Endothelial cell of hepatic sinusoid (primary cell): Measurements from ENCODE around the gene VEPH1.

Experiments used
- in situ Hi-C: cut with HindIII; loops from 2 replicates; pipeline ENCODE4 v1.10.0; 2017; ENCODE audit warnings: low sequenced_read_pairs

VEPH1 gene

DNA sequence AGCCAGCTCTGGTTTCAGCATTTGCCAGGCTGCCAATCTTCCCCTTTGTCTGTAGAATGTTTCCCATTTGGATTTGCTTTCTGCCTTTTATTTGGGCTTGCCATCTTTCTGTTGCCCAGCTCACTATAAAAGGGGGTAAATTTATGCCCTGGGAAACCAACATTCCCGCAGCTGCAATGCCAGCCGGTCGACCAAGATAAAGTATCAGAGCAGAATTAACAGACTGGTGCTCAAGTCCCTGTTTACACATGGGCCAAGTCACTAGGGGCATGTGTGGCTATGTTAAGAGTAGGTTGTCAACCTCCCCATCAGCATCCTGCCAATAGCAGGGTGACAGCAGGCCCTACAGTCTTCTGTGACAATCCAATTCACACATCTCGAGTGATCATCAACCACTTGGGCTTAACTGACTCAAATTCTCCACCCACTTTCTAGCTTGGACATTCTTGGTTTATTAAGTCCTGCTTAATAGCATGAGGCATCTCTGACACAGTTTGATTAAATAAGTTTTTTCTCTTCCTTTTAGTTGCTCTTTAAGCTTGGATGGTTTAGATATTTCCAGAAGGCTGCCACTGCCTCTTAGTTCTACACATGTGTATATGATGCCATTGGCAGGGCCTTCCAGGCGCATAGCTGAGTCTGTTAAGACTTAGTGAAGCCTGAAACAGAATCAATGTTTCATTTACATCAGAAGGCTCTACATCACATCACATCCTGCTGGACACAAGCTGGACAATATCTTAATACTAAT, 24.1 kb upstream of the VEPH1 start:
- in situ Hi-C loops: no loop called here

DNA sequence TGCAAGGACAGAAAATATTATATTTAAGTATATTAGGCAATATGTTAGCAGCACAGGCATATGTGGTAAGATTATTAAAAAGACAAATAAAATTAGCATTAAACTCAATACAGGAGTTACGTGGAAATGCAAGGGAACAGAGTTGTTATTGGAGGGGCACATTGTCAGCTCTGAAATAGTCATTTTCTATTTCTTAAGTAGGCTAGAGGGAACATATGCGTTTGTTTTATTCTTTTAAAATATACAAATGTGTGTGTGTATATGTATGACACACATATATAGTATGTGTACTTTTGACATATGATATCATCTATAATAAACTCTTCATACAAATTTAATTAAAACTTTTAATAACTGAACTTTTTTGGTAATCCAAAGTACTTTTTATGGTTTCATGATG, 22.8 kb upstream of the VEPH1 start:
- in situ Hi-C loops: no loop called here

DNA sequence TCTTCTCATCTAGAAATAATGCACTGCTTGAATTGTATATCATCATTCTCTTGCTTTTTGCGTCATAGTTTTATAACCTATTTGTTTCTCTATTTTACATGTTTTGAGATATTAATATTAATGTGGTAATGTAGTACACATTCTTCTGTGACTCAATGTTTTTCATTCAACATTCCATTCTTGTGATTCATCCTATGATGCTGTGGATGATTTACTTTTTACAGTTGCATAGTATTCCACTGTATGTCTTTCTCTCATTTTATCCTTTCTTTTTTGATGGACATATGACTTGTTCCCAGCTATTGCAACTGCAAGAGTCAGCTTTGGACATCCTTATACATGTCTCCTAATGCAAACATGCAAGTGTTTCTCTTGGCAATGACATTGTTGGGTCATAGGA, 20.6 kb upstream of the VEPH1 start:
- in situ Hi-C loops: no loop called here

DNA sequence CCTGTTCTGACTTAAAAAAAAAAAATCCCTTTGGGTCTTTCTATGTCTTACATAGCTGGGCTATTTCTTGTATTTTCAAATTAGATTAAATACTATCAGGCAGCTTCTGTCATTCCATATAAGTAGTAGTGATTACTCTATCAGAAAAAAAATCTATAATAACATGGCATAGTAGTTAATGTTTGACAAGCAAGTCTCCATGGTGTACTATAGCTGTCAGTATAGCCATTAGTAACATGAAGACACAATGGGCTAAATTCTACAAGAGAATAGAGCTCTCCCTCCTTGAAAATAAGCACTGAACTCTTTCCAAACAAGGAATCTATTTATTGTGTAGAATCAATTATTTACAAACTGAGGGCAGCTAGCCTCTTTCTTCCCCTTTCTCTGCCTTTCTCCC, 19.4 kb upstream of the VEPH1 start:
- in situ Hi-C loops: no loop called here

DNA sequence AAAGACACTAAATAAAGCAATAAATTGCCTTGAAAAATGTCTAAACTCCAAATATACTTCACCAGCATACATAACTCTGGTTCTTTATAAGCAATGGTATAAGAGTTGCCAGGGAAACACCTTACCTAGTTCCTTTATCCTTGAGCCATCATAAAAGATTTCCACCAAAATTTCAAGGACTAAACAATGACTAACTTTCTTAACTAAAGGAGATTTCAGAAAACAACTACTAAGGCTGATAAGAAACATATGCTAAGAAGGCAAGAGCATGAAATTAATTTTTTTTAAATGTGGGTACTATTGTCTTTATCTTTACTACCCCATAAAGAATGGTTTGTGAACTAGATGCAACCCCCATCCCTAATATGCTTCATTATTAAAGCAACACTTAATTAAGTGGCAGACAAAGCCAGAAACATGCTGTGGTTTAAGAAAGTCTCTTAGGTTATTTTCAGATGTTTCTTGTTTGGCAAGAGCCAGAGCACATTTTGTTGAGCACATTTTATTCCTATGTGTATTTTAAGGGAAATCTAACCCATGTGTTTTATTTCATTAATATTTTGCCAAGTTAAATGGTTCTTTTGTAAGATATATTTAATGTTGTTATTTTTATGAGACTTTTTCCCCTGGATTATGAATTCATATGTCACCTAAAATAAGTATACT, 17.4 kb upstream of the VEPH1 start:
- in situ Hi-C loops: no loop called here

DNA sequence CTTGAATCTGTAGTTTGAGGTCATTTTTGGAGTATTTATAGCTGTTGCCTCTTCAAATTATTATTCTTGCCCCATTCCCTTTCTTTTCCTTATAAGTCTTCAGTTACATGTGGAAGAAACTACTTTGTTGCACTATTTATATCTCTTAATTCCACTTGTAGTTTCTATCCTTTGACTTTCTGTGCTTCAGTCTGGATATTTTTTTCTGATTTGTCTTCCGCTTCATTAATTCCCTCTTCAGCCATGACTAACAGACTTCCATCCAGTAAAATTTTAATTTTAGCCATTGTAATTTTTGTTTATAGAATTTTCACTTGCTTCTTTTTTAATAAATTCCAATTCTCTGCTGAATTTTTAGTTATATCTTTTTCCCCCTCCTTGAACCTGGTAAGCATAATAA, 15.7 kb upstream of the VEPH1 start:
- in situ Hi-C loops: no loop called here

DNA sequence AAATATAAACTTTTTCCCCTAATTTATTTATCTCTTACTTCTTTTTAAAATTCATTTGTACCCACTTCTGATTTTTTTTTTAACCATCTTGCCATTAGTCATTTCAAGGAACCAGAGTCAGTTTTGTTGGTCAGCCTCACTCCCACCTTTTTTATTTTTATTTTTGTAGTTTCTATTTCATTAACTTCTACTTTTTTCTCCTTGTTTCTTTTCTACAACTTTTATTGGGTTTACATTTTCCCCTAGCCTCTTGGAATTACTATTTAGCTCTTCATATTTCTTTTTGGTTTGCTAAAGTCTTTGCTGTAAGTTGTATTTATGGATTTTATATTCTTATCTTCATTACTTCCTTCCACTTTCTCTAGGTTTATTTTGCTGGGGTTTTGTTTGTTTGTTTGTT, 13.7 kb upstream of the VEPH1 start:
- in situ Hi-C loops: no loop called here

DNA sequence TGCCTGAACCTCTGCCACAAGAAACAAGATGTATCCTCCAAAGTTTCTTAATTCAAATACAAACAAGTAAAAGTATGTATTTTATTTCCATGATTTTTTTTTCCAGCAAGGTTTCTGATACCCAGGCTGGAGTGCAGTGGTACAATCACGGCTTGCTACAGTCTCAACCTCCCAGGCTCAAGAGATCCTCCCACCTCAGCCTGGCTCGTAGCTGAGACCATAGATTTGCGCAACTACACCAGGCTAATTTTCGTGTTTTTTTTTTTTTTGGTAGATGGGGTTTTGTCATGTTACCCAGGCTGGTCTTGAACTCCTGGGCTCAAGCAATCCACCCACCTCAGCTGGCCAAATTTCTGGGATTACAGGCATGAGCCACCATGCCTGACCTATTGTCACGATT, 12.2 kb upstream of the VEPH1 start:
- in situ Hi-C loops: no loop called here

DNA sequence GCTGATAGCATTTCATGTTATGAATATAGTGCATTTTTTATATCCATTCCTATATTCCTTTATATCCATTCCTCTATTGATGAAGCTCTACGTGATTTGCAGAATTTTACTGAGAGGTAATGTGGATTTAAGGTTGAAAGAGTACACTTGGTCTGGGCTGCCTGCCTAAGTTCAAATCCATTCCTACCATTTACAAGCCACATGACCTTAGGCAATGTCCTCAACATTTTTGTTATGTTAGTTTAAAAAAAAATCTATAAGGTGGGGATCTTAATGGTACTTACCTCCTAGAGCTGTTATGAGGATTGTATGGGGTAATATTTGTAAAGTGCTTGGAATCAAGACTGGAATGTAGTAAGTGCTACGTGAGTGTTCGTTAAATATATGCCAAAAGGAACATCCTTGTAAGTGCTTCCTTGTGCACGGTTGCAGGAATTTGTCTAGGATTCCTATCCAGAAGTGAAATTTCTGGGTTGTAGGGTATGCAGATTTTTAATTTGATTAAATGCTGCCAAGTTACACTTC, 11.2 kb upstream of the VEPH1 start:
- in situ Hi-C loops: no loop called here

DNA sequence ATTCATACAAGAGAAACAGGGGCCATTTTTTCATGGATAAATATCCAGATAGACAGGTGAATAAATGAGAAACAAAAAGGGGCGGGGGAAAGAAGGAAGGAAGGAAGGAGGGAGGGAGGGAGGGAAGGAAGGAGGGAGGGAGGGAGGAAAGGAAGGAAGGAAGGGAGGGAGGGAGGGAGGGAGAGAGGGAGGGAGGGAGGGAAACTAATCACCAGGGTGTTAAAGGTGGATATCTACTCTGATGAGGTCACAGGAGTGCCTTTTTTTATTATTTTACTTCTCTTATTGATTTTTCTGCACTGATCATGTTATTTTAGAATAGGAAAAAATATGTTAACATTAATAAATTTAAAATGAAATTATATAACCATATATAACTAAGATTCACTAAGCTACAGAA, 10.4 kb upstream of the VEPH1 start:
- in situ Hi-C loops: no loop called here

DNA sequence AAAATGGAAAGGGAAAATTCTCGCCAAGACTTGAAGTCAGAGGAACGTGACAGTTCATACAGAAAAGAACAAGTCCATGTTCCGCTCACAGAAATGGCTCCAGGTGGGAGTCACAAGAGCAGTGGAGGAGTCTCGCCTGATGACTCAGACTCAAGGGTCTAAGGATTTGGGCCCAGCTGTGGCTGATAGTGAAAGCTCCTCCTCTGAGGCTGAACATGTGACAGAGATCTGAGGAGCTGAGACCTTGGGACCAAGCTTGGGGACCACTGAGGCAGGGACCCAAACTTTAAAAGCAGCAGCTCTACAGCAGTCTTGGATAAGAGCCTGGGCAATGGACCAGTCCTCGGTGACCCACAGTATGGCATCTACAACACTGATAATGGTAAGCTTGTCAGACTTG, 9.3 kb upstream of the VEPH1 start:
- in situ Hi-C loops: no loop called here

DNA sequence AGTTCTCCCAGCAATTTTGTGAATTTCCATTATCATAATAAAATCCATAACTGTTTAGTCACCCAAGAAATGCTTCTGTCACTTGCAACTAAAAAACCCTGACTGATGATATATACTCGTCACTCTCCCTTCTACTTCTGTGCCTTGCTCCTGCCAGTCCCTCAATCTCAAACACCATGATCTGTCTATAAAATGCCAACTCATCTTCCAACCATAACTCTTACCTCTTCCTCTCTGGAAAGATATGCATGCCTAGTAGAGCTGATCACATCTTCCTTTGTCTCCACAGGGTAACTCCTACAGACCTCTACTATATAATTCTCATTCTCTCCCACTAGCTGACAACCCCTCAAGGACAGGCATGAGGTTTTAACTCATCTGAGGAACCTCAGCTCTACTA, 5.2 kb upstream of the VEPH1 start:
- in situ Hi-C loops: no loop called here

DNA sequence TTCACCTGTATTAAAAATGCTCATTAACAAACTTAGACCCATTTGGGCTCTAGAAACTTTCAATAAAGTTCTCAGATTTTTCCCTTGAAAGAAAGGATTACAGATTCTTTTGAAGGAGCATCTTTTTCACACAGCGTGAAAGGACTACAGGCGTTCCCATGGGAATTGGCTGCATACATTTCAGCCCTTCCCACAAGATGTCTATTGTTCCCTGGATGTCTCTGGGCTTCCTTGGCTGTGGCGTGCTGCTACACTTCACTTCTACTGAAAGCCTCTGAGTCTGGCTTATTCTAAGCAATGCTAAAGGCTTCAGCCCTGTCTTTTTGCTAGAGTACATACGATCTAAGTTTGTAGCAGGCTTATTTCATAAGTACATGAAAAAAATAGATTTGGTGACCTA, 1.4 kb downstream of the VEPH1 start:
- in situ Hi-C loops: no loop called here

DNA sequence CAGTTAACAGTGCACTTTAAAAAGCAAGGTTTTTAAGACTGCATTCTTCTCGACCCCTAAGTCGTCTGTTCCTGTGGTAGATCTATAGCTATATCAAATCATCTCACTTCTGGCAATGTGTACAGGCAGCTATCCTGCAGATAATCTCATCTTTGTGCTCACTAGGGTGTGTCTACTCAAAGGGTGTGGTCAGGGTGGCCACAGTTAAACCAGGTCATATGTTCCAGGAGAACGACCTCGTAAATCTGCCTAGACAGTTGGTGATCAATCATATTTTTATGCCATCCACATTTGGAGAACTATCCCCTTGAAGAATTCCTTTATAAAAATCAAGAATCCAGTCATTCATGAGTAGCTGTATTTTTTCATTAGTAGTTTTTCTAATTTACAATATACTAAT, 3.0 kb downstream of the VEPH1 start:
- in situ Hi-C loops: no loop called here

DNA sequence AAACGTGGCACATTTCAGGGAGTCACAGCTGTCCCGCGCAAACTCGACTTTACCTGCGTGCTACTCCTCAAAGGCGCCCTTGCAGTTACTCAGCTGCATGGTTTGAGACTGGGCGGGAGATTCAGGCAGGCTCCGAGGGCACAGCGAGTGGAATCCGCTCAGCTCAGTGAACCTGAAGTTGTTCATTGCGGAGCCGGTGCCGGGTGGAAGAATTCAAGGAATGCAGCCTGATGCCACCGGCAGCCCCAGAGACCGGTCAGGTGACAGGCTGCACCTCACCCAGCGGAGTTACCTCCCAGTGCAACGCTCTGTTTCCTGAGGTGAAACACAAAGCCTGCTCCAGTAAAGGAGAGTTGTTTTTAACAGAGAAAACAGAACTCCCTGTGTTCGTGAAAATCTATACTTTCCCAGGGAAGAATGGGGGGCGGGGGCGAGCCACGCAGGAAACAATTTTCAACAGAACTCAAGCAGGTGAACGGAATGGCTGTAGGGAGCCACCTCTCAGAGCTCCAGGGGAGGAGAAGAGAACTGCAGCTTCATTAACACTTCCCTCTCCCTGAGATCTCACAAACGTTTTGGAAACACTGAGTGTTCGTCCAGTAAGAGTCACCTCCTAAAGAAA, 3.8 kb downstream of the VEPH1 start:
- in situ Hi-C loops: loop anchor here (5.0 to 10.0 kb wide), 5 partner anchors 33 to 322 kb away; partner anchors contain the start of gene PTX3

DNA sequence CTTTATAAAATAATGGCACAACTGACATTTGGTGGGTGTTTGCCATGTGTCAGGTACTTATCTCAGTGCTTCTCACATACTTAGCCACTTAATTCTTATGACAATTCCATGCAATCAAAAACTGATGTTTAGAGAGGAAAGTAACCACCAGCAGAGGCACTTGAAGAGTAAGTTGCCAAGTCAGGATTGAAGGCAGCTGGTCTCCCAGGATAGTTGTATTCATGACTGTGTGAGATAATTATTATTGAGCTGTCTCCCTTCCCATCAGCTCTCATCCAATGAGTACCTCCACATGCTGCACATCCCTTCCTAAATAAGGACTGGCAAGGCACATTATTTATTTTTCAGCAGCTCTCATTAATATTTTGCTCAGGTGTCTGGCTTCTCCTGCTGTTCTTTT, 4.8 kb downstream of the VEPH1 start:
- in situ Hi-C loops: loop anchor here (5.0 to 10.0 kb wide), 5 partner anchors 34 to 321 kb away; partner anchors contain the start of gene PTX3

DNA sequence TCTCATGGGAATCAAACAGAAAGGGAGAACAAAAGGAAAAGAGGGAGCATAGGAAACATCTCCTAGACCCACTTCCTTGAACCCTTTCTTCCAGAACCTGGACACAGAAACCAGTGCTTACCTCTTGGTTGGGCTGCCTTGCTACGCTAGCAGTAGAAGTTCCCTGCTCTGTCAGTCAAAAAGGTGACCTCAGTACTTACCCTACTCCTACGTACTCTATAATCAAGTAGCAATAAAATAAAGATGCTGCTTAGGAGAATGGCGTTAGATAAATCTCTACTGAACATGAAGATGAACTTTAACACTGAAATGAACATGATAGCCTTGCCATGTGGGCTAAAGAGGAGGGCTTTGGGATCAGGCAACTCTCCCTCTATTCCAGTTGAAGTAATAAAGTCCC, 7.4 kb downstream of the VEPH1 start:
- in situ Hi-C loops: loop anchor here (5.0 to 10.0 kb wide), 5 partner anchors 36 to 319 kb away; partner anchors contain the start of gene PTX3

DNA sequence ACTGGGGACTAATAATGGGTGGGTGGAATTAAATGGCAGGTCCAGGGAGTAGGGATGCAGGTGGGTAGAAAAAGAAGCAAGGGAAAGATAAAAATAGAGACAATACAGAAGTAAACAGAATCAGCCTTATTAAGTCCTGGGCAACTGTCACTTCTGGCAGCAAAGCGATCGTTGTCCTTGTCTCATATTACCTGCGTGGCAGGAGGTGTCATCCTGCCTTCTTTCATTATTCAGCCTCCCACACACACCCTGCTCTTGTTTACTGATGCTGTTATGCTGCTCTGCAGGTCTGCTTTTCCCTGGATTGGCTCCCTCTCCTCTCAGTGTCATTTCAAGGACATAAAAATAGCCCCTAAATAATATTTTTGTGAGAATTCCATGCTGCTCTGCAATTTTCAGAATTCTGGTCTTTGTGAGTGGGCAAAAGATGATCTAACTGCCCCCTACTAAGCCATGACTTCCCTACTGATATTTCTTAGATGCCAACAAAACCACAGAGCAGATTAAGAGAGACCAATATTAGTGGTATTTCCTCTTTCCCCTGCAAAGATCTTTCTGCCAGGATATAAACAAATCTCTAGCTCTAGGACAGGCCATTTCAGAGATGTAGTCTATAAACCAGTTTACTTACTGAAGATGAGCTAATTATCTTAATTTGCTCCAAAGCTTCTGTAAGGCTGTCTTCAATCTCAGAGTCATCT, 8.5 kb downstream of the VEPH1 start:
- in situ Hi-C loops: loop anchor here (5.0 to 10.0 kb wide), 5 partner anchors 38 to 317 kb away; partner anchors contain the start of gene PTX3

DNA sequence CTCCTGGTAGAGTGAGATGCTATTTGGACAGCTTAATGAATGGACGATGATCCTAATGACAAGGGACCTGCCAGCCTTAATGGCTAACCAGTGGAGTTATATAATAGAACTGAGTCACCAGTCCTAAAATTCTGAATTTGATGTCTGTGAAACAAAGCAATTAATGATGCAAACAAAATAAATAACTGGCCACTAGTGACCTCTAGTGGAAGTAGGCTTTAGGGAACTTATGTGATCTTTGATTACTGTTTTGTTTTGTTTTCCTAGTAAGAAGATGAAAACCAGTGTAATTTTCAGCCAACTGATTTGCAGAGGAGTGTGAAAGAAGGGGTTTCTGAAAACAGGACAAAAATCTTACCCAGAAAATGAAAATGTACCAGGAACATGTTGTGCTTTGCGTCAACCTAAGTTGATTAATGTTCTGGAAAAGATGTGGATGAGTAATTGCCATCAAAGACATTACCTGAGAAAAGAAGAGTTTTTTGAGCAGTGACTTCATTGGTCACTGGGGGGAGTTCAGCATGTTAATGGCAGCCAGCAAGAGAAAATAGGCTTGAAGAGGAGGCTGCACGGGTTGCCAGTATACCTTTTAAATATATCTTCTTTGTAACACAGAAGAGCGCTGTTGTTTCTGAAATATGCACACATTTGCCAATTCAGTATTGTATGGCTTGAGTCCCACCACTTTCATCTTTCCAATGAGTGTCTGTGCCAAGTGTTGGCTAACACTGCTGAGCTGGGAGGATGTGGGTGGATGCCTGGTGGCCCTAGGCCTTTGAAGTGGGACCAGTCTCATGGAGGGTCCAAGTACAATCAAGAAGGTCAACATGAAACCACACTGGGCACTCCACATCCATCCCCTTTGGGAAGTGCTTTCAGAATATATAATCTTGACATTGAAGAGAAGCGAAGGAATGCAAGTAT, 9.3 kb downstream of the VEPH1 start:
- in situ Hi-C loops: loop anchor here (10.0 kb wide), 1 partner anchor 289 kb away; no protein-coding TSS in a partner anchor

DNA sequence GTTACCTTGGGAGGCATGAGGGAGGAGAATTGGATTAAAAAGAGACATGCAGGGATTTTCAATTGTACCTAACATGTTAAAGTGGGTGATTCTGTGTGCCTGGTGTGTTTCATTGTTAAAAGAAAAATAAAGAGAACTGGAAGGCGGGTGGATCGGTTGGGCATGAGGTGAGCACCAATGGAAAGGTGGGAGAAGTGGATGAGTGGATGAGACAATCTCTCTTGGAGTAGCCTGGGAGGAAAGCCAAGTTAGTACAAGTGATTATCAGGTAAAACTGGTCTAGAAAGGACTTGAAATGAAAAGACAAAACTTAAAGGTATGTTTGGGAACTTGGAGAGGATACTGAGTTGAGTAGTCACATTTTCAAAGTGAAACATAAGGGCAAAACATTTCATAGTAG, 12.1 kb downstream of the VEPH1 start:
- in situ Hi-C loops: loop anchor here (10.0 kb wide), 1 partner anchor 286 kb away; no protein-coding TSS in a partner anchor
